SU-DHL-6 (cell line): ENCODE measurements around the gene IL21R.

Source experiments
- CTCF ChIP-seq: fragments of 200-600 bp; sonication (generic); IDR thresholded peaks from one replicate; pipeline ENCODE4 v1.5.1; 2017; ENCODE audit warnings: antibody characterized with exemption, mild to moderate bottlenecking, low read length, moderate library complexity; ENCODE audit not compliant: insufficient read depth, poor library complexity, severe bottlenecking
- EZH2phosphoT487 ChIP-seq: fragments of 200-600 bp; sonication (generic), shearing (Covaris generic); conservative IDR thresholded peaks from 2 replicates; pipeline ENCODE4 v1.6.1; 2018; ENCODE audit warnings: mild to moderate bottlenecking, antibody characterized with exemption, low read length, moderate library complexity, mixed read lengths

GRCh38 chr16:27392671-27393070, 9.3 kb upstream of the IL21R start:
- TF ChIP-seq CTCF = no peak
- no peak for TF ChIP-seq EZH2phosphoT487
